Subcutaneous adipose tissue (tissue), 4 donors: ENCODE measurements around the gene RRBP1. TPM values are rescaled to one million over a fixed set of nuclear protein-coding genes. Genes with fewer than 3 reads are reported as not detected.

Source experiments
- CTCF ChIP-seq: fragments of 450-650 bp; IDR thresholded peaks from one replicate; pipeline ENCODE4 v1.5.1; 2016; ENCODE audit warnings: low read depth, mild to moderate bottlenecking, control low read depth, antibody characterized with exemption, moderate library complexity
- total RNA-seq, 4 donors: library from RNA; depleted of rRNA; stranded (reverse); fragments of >200 nt; gene quantifications; one replicate each; pipeline ENCODE4 v1.1.0, GENCODE V29; 2016

The RRBP1 gene
- total RNA-seq, 4 donors from 2014 or later = 45.0 to 71.6 (median 55.2) TPM

- TF ChIP-seq CTCF = no peak
Observed at GRCh38 chr20:17611540-17612286, 70.3 kb downstream of the RRBP1 start.

- TF ChIP-seq CTCF = no peak
Observed at GRCh38 chr20:17611290-17611539, 70.8 kb downstream of the RRBP1 start.

GRCh38 chr20:17610566-17611289 is 71.3 kb downstream of the RRBP1 start:
- TF ChIP-seq CTCF = no peak

- no peak for TF ChIP-seq CTCF
Observed at GRCh38 chr20:17609811-17610377, 72.1 kb downstream of the RRBP1 start.

- no peak for TF ChIP-seq CTCF
Observed at GRCh38 chr20:17608701-17609497, 73.1 kb downstream of the RRBP1 start.

- TF ChIP-seq CTCF = no peak
Observed at GRCh38 chr20:17606001-17606400, 76.0 kb downstream of the RRBP1 start.

GRCh38 chr20:17605131-17605660 is 76.8 kb downstream of the RRBP1 start:
- no peak for TF ChIP-seq CTCF
